ENCODE data around the gene NAXD. TPM values are rescaled to one million over a fixed set of nuclear protein-coding genes. Genes with fewer than 3 reads are reported as not detected.

Gene NAXD
- total and polyA plus RNA-seq, 10 of the 15 experiments (the other 5 are each of a cell fraction or from before 2014, with no cell fraction given): 1.5 to 36.2 (median 23.8) TPM

GRCh38 chr13:110615005-110615321, 382 bp upstream of the NAXD start (continued):
- TF ChIP-seq, protein P1, sequence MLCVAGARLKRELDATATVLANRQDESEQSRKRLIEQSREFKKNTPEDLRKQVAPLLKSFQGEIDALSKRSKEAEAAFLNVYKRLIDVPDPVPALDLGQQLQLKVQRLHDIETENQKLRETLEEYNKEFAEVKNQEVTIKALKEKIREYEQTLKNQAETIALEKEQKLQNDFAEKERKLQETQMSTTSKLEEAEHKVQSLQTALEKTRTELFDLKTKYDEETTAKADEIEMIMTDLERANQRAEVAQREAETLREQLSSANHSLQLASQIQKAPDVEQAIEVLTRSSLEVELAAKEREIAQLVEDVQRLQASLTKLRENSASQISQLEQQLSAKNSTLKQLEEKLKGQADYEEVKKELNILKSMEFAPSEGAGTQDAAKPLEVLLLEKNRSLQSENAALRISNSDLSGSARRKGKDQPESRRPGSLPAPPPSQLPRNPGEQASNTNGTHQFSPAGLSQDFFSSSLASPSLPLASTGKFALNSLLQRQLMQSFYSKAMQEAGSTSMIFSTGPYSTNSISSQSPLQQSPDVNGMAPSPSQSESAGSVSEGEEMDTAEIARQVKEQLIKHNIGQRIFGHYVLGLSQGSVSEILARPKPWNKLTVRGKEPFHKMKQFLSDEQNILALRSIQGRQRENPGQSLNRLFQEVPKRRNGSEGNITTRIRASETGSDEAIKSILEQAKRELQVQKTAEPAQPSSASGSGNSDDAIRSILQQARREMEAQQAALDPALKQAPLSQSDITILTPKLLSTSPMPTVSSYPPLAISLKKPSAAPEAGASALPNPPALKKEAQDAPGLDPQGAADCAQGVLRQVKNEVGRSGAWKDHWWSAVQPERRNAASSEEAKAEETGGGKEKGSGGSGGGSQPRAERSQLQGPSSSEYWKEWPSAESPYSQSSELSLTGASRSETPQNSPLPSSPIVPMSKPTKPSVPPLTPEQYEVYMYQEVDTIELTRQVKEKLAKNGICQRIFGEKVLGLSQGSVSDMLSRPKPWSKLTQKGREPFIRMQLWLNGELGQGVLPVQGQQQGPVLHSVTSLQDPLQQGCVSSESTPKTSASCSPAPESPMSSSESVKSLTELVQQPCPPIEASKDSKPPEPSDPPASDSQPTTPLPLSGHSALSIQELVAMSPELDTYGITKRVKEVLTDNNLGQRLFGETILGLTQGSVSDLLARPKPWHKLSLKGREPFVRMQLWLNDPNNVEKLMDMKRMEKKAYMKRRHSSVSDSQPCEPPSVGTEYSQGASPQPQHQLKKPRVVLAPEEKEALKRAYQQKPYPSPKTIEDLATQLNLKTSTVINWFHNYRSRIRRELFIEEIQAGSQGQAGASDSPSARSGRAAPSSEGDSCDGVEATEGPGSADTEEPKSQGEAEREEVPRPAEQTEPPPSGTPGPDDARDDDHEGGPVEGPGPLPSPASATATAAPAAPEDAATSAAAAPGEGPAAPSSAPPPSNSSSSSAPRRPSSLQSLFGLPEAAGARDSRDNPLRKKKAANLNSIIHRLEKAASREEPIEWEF (IDR thresholded peaks at IDR 0.05; ENCODE audit: insufficient replicate concordance, low read depth, low read length): no peak

- ChIA-PET POLR2A (interaction anchor here (0.6 to 2.6 kb wide), 7 partner anchors 8 to 99 kb away, joined by 3 to 16 read pairs (median 5); no protein-coding TSS in a partner anchor), CTCF (interaction anchor here (0.5 to 3.1 kb wide), 20 partner anchors 20 to 451 kb away, joined by 3 to 19 read pairs (median 4); partner anchors contain the start of gene RAB20), SMC1A (ENCODE audit: uncharacterized antibody, unreplicated experiment) (interaction anchor here (1.0 to 2.7 kb wide), 13 partner anchors 17 to 204 kb away, joined by 3 to 9 read pairs (median 6); no protein-coding TSS in a partner anchor), RAD21 (ENCODE audit: unreplicated experiment) (interaction anchor here (0.6 to 4.3 kb wide), 12 partner anchors 15 to 203 kb away, joined by 3 to 22 read pairs (median 4); partner anchors contain the start of gene CARS2)
- FAIRE-seq (no peak), ATAC-seq (peak; percentile 70), DNase-seq (ENCODE audit: low read depth, low spot score) (no peak)
- in situ Hi-C loops (cut with MboI): no loop called here
- WGBS (ENCODE audit: insufficient coverage, insufficient replicate concordance, low lambda C conversion rate, missing lambda C conversion rate): 2% methylated on average over 30 of the region's 37 CpGs
- Histone ChIP-seq H3K4me1 (ENCODE audit: control insufficient read depth, insufficient read depth, low read length) (peaks cover 15% of the 10 kb centered on the region), H4K20me1 (ENCODE audit: control insufficient read depth, insufficient read depth) (no peaks in the 10 kb centered on the region), H3K9ac (ENCODE audit: control insufficient read depth, insufficient read depth, low read length) (peak overlapping the region; percentile 84), H2AFZ (ENCODE audit: control insufficient read depth, low read depth, low read length) (peak overlapping the region; percentile 85; the same call in 1 of the 2 replicates), H3K4me2 (ENCODE audit: control insufficient read depth, insufficient read depth) (peak overlapping the region; percentile 82), H3K27ac (ENCODE audit: control insufficient read depth, insufficient read depth) (peak overlapping the region; percentile 86), H3K4me3 (peak overlapping the region; percentile 63), H3K27me3 (replicated peaks in 1 of 2; ENCODE audit: control insufficient read depth in 2 of 2, insufficient read depth in 2 of 2, low read length in 1 of 2) (no peaks in the 10 kb centered on the region), H3K36me3 (ENCODE audit: control insufficient read depth in 2 of 2, insufficient read depth in 2 of 2, low read length in 1 of 2) (no peaks in the 10 kb centered on the region), H3K9me3 (replicated peaks; ENCODE audit: control insufficient read depth, insufficient read depth, low read length) (no peaks in the 10 kb centered on the region), H3K79me2 (ENCODE audit: control insufficient read depth, insufficient read depth, low read length) (peaks cover 57% of the 10 kb centered on the region)
- BruUV-seq (replicated peaks): TSS peak; percentile 54
- intact Hi-C loops (cut with micrococcal nuclease; ENCODE audit: unreplicated experiment): loop anchor here (2.0 to 5.0 kb wide), 3 partner anchors 24 to 296 kb away; no protein-coding TSS in a partner anchor
- TF ChIP-seq ZBTB33 (IDR thresholded peaks at IDR 0.05): no peak
- peak in 1 of 2 experiments; percentile 39; a peak in 1 of 4 replicates for TF ChIP-seq BHLHE40 (IDR thresholded peaks at IDR 0.05; ENCODE audit: borderline replicate concordance in 1 of 2, low read depth in 2 of 2, low read length in 1 of 2)
- TF ChIP-seq TCF3 (IDR thresholded peaks at IDR 0.05; ENCODE audit: borderline replicate concordance, insufficient read depth, low read depth, low read length): 0 out of 2 replicates have a peak, but pooled peaks have one; percentile 12
- TF ChIP-seq, protein P2, sequence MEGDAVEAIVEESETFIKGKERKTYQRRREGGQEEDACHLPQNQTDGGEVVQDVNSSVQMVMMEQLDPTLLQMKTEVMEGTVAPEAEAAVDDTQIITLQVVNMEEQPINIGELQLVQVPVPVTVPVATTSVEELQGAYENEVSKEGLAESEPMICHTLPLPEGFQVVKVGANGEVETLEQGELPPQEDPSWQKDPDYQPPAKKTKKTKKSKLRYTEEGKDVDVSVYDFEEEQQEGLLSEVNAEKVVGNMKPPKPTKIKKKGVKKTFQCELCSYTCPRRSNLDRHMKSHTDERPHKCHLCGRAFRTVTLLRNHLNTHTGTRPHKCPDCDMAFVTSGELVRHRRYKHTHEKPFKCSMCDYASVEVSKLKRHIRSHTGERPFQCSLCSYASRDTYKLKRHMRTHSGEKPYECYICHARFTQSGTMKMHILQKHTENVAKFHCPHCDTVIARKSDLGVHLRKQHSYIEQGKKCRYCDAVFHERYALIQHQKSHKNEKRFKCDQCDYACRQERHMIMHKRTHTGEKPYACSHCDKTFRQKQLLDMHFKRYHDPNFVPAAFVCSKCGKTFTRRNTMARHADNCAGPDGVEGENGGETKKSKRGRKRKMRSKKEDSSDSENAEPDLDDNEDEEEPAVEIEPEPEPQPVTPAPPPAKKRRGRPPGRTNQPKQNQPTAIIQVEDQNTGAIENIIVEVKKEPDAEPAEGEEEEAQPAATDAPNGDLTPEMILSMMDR (IDR thresholded peaks at IDR 0.05 in 2 of 3, conservative IDR thresholded peaks at IDR 0.05 in 1 of 3; ENCODE audit: control insufficient read depth in 2 of 3, extremely low read depth in 1 of 3, insufficient read depth in 1 of 3, low read depth in 3 of 3, low read length in 3 of 3): peak; percentile 22 to 56 (median 40); a peak in 4 of 6 replicates
- TF ChIP-seq TCF12 (IDR thresholded peaks at IDR 0.05; ENCODE audit: low read depth, low read length): peak; percentile 75
- peak; percentile 69 for TF ChIP-seq POLR2A (IDR thresholded peaks at IDR 0.05; ENCODE audit: low read depth, low read length)
- TF ChIP-seq DPF2 (IDR thresholded peaks at IDR 0.05): no peak
- TF ChIP-seq HDAC6 (IDR thresholded peaks at IDR 0.05; ENCODE audit: unreplicated experiment): no peak
- 0 out of 2 replicates have a peak, but pooled peaks have one; percentile 23 for TF ChIP-seq MXI1 (IDR thresholded peaks at IDR 0.05; ENCODE audit: low read depth, low read length)
These were observed 1.1 kb downstream of the NAXD start for GRCh38 chr13:110616103-110617101.
